Kidney (tissue), 14 donors: ENCODE data around the gene VGLL2. TPM values are rescaled to one million over a fixed set of nuclear protein-coding genes. Genes with fewer than 3 reads are reported as not detected.

Source experiments
- DNase-seq, 5 donors: peaks; one replicate each; pipeline ENCODE4 v3.0.0-alpha.2; 2013 to 2020
- FAIRE-seq: peaks from 2 replicates; lab custom pipeline; 2012; peaks lifted over from hg19 to GRCh38; lab: Jason Lieb, UNC
- H3K27ac ChIP-seq, 2 donors: one replicate each; pipeline ENCODE4 v1.7.0; 2013; ENCODE audit warnings: low read depth in 2 of 2, low read length in 2 of 2, inconsistent platforms in 1 of 2
- H3K27me3 ChIP-seq: one replicate; pipeline ENCODE4 v1.7.1; 2013; ENCODE audit warnings: low read length, inconsistent platforms; ENCODE audit not compliant: control insufficient read depth, insufficient read depth
- H3K36me3 ChIP-seq, 3 donors: one replicate each; pipeline versions ENCODE4 v1.7.0 to v1.7.1; 2013; ENCODE audit warnings: low read length in 3 of 3, control low read depth in 1 of 3, inconsistent platforms in 1 of 3; ENCODE audit not compliant: insufficient read depth in 3 of 3, control insufficient read depth in 2 of 3
- H3K4me1 ChIP-seq, 3 donors: one replicate each; pipeline versions ENCODE4 v1.7.0 to v1.7.1; 2013; ENCODE audit warnings: low read length in 3 of 3, inconsistent platforms in 1 of 3, low read depth in 1 of 3; ENCODE audit not compliant: control insufficient read depth in 2 of 3, insufficient read depth in 2 of 3
- H3K4me3 ChIP-seq, 3 donors: one replicate each; pipeline versions ENCODE4 v1.7.0 to v1.8.1; 2013; ENCODE audit warnings: low read length in 3 of 3, control low read depth in 1 of 3, inconsistent platforms in 1 of 3
- H3K9ac ChIP-seq, 3 donors: one replicate each; pipeline versions ENCODE4 v1.7.0 to v1.7.1; 2013; ENCODE audit warnings: low read length in 3 of 3, control low read depth in 1 of 3, inconsistent platforms in 1 of 3
- H3K9me3 ChIP-seq, 3 donors: one replicate each; pipeline versions ENCODE4 v1.7.0 to v1.7.1; 2013; ENCODE audit warnings: low read length in 3 of 3, control low read depth in 1 of 3, inconsistent platforms in 1 of 3; ENCODE audit not compliant: control insufficient read depth in 2 of 3, insufficient read depth in 1 of 3
- CTCF ChIP-seq: IDR thresholded peaks from 3 replicates; pipeline ENCODE4 v1.5.1; 2012; ENCODE audit warnings: mild to moderate bottlenecking, moderate library complexity, borderline replicate concordance; ENCODE audit not compliant: insufficient read depth; ENCODE audit errors: extremely low read depth
- intact Hi-C: fragments of 100-400 bp; cut with DNase I; formaldehyde crosslinking; loops from one replicate; pipeline ENCODE4 v1.11.1; 2022
- polyA plus RNA-seq: library from polyadenylated mRNA; stranded (reverse); fragments of 350-450 nt; fragmentation: Illumina TruSeq; extraction: RNeasy Lipid Tissue Mini Kit (QIAGEN cat#74804); gene quantifications from one replicate; pipeline ENCODE4 v1.2.3, GENCODE V29; 2014; ENCODE audit warnings: low read depth, low replicate concordance; ENCODE audit not compliant: insufficient read depth
- total RNA-seq: library from RNA; stranded (reverse); fragmentation: NEBNext Ultra II Directional; extraction: Animal tissue kit (Norgen Biotek cat#: 25700); gene quantifications from one replicate; pipeline ENCODE4 v1.2.1, GENCODE V29; 2021
- donor health status: control.
- donor health status: control.
- donor health status: control.
- donor health status: control.
- donor health status: control.
- donor health status: DM: yes; HTN: yes; CAD: no.
- donor health status: Normal renal cell carcinoma (clear cell type).

Gene VGLL2
- total and polyA plus RNA-seq, 2 donors from 2014 or later, result not detected

GRCh38 chr6:117272891-117273290 lies 7.5 kb downstream of the VGLL2 start:
- Histone ChIP-seq H3K27me3 (peaks cover 52% of the 10 kb centered on the region), H3K36me3 (no peaks in the 10 kb centered on the region), H3K9ac (no peak overlapping the region), H3K27ac (no peak overlapping the region), H3K4me3 (no peak overlapping the region), H3K9me3 (no peaks in the 10 kb centered on the region), H3K4me1 (peaks cover 0 to 4% (median 0%) of the 10 kb centered on the region in 3 donors)
- no peak for TF ChIP-seq CTCF
- FAIRE-seq (no peak), DNase-seq (no peak)
- intact Hi-C loops, result no loop called here

GRCh38 chr6:117275205-117275604 lies 9.8 kb downstream of the VGLL2 start:
- no peak for TF ChIP-seq CTCF

GRCh38 chr6:117275711-117276110 lies 10.4 kb downstream of the VGLL2 start:
- intact Hi-C loops, result no loop called here
- H3K9me3 ChIP-seq, result no peaks in the 10 kb centered on the region
- H3K4me3 ChIP-seq, result no peak overlapping the region
- no peak overlapping the region for H3K9ac ChIP-seq
- DNase-seq (no peak), FAIRE-seq (no peak)
- peaks cover 29% of the 10 kb centered on the region for H3K27me3 ChIP-seq
- TF ChIP-seq CTCF, result no peak
- no peaks in the 10 kb centered on the region for H3K36me3 ChIP-seq
- H3K4me1 ChIP-seq, result no peaks in the 10 kb centered on the region
- no peak overlapping the region for H3K27ac ChIP-seq

More at GRCh38 chr6:117275205-117275604, 9.8 kb downstream of the VGLL2 start:
- Histone ChIP-seq H3K9ac (no peak overlapping the region), H3K27ac (no peak overlapping the region), H3K4me1 (peaks cover 0 to under 1% (median 0%) of the 10 kb centered on the region in 3 donors), H3K9me3 (no peaks in the 10 kb centered on the region), H3K4me3 (no peak overlapping the region), H3K36me3 (no peaks in the 10 kb centered on the region), H3K27me3 (peaks cover 29% of the 10 kb centered on the region)
- no peak for FAIRE-seq
- no peak for DNase-seq
- intact Hi-C loops, result no loop called here

- Histone ChIP-seq H3K9ac (no peak overlapping the region), H3K27me3 (peaks cover 21% of the 10 kb centered on the region), H3K4me3 (no peak overlapping the region), H3K9me3 (no peaks in the 10 kb centered on the region), H3K4me1 (no peaks in the 10 kb centered on the region), H3K27ac (no peak overlapping the region), H3K36me3 (no peaks in the 10 kb centered on the region)
- DNase-seq (no peak), FAIRE-seq (no peak)
- no peak for TF ChIP-seq CTCF
- intact Hi-C loops, result no loop called here
These were observed 11.5 kb downstream of the VGLL2 start for GRCh38 chr6:117276778-117277316.
